Measurements from ENCODE around the gene GJA3.
A peak's percentile ranks its signal among the peaks of the same experiment; 100 is the strongest.
"Not testable (repeated sequence)": the region's sequence is repeated elsewhere in the genome, so short reads cannot be mapped to it uniquely, and the experiment has no call there.

Gene GJA3

DNA sequence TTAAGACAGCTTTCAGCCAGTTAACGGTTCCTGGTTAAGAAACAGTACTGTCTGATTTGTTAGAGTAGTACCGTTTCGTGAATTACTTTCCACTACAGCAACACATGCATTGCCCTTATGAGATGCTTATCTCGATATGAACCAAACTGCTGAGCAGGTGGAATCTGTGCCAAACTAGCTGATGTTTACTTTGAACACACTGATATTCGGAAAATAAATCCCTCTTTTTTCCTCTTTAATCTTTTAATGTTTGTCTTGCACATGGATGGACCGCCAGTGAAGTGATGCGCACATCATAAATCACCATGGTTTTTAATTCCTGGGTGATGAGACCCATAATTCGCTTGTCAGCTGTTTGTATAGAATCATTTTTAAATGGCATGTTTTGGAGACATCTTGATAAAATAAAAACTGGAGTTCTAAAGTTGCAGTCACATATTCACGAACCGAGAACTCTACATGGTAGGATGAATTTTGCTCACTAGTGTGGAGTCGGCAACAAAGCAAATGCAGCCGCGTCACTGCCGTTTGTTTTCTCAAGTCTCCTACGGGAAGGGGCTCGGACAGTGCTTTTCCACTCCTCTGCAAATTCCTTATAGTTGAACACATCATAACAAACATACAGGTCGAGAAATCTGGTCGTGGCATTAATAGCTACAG lies 1.1 kb downstream of the GJA3 start:
- H3K4me1 ChIP-seq, result no peaks in the 10 kb centered on the region
- H3K9me3 ChIP-seq, result no peaks in the 10 kb centered on the region
- no peak for DNase-seq
- H3K27me3 ChIP-seq, result peaks cover 88% of the 10 kb centered on the region
- H3K36me3 ChIP-seq, result no peaks in the 10 kb centered on the region
- H3K4me3 ChIP-seq (ENCODE audit: low read depth, low read length), result peak overlapping the region; percentile 35; the same call in 1 of the 2 replicates
- TF ChIP-seq, protein P1, sequence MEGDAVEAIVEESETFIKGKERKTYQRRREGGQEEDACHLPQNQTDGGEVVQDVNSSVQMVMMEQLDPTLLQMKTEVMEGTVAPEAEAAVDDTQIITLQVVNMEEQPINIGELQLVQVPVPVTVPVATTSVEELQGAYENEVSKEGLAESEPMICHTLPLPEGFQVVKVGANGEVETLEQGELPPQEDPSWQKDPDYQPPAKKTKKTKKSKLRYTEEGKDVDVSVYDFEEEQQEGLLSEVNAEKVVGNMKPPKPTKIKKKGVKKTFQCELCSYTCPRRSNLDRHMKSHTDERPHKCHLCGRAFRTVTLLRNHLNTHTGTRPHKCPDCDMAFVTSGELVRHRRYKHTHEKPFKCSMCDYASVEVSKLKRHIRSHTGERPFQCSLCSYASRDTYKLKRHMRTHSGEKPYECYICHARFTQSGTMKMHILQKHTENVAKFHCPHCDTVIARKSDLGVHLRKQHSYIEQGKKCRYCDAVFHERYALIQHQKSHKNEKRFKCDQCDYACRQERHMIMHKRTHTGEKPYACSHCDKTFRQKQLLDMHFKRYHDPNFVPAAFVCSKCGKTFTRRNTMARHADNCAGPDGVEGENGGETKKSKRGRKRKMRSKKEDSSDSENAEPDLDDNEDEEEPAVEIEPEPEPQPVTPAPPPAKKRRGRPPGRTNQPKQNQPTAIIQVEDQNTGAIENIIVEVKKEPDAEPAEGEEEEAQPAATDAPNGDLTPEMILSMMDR (IDR thresholded peaks at IDR 0.05; ENCODE audit: low read depth, low read length), result no peak

DNA sequence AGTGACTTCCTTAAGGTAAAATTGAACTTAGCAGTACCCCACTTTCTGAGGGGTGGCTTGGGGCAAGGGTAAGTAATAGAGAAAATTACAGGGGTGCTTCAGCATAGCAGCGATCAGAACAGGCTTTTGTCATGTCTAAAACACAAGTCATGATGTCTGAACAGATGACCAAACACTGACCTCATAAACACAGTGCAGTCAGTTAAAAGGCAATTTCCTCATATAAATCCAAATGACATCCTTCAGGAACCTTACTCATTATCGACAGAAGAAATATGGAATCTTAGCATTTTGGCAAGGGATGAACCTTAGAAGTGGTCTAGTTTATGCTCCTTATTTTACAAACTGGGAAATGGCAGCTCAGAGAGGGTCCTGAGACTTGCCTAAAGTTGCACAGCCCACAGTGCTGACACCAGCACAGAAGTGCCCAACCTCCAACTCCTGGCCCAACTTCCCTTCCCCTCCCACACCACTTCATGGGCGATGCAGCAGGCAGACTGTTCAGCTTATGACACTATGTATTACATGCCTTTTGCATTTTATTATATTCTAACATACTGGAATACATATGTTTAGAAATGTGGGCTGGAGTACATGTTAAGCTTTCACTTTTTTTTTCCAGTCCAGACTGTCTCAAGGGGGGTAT lies 3.6 kb downstream of the GJA3 start:
- DNase-seq, result no peak
- TF ChIP-seq, protein P1 (IDR thresholded peaks at IDR 0.05; ENCODE audit: low read depth, low read length), result no peak
- no peaks in the 10 kb centered on the region for H3K36me3 ChIP-seq
- no peaks in the 10 kb centered on the region for H3K9me3 ChIP-seq
- no peaks in the 10 kb centered on the region for H3K4me1 ChIP-seq
- no peak overlapping the region for H3K4me3 ChIP-seq (ENCODE audit: low read depth, low read length)
- H3K27me3 ChIP-seq, result peaks cover 84% of the 10 kb centered on the region

DNA sequence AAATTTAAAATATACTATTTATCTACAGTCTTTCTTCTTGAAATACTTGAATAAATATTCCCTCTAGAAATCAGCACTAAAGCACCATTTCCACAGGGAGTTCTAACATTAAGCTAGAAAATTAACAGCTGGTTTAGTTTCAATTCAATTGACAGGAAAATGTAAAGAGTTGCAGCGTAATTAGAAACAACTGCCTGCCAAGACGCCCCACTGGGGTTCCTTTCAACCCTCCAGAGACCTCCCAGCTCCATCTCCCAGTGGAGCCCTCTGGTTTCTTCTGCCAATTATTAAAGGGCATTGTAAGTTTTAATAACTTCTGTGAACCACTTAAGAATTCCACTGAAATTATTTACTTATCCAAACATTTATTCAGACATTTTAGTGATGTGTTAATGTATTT lies 4.2 kb downstream of the GJA3 start:
- no peaks in the 10 kb centered on the region for H3K9me3 ChIP-seq
- no peak overlapping the region for H3K4me3 ChIP-seq (ENCODE audit: low read depth, low read length)
- no peaks in the 10 kb centered on the region for H3K4me1 ChIP-seq
- H3K27me3 ChIP-seq, result peaks cover 83% of the 10 kb centered on the region
- no peak for DNase-seq
- H3K36me3 ChIP-seq, result no peaks in the 10 kb centered on the region
- TF ChIP-seq, protein P1 (IDR thresholded peaks at IDR 0.05; ENCODE audit: low read depth, low read length), result no peak

DNA sequence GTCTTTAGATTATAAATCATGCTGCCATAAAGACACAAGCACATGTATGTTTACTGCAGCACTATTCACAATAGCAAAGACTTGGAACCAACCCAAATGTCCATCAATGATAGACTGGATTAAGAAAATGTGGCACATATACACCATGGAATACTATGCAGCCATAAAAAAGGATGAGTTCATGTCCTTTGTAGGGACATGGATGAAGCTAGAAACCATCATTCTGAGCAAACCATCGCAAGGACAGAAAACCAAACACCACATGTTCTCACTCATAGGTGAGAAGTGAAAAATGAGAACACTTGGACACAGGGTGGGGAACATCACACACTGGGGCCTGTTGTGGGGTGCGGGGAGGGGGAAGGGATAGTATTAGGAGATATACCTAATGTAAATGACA lies 7.6 kb downstream of the GJA3 start:
- H3K27me3 ChIP-seq, result peaks cover 72% of the 10 kb centered on the region
- H3K9me3 ChIP-seq; DNase-seq; H3K4me1 ChIP-seq; H3K36me3 ChIP-seq; H3K4me3 ChIP-seq (ENCODE audit: low read depth, low read length): not testable (repeated sequence)

DNA sequence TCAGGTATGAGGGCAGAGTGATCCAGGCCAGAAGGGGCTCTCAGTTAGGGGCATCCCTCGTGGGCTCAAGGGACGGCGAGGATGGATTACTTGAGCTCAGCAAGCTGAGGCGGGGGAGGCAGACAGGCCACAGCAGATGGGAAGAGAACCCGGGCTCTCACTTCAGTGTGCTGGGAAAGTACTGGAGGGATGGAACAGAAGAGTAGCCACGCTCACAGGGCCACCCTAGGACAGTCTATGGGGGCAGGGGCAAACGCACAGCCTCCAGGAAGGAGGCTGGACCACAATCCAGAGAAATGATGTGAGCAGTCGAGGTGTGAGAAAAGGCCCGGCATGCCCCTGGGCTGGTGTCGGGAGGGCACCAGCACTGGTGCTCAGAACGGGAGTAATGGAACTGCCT lies 9.2 kb downstream of the GJA3 start:
- TF ChIP-seq, protein P1 (IDR thresholded peaks at IDR 0.05; ENCODE audit: low read depth, low read length), result no peak

DNA sequence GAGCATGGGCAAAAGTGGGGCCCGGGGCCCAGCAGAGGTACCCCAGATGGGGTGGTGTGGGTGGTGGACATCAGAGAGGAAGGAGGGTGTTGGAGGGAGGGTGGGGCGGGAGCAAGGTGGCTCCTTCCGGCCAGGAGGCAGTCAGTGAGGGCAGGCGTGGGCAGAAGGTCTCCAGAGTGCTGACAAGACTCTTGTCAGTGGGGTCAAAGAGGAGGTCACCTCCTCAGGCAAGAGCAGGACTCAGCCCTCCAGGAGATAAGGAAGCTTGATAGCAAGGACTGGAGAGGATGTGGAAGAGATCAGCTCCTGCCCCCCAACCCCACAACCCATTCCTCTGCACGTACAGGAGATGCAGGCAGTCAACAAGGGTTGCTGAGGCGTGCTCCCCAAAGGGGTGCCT lies 9.8 kb downstream of the GJA3 start:
- Histone ChIP-seq H3K27me3 (peaks cover 72% of the 10 kb centered on the region), H3K36me3 (no peaks in the 10 kb centered on the region), H3K4me3 (ENCODE audit: low read depth, low read length) (no peak overlapping the region), H3K4me1 (no peaks in the 10 kb centered on the region), H3K9me3 (no peaks in the 10 kb centered on the region)
- DNase-seq, result no peak
- TF ChIP-seq, protein P1 (IDR thresholded peaks at IDR 0.05; ENCODE audit: low read depth, low read length), result no peak

More for the DNA sequence above, 9.2 kb downstream of the GJA3 start:
- Histone ChIP-seq H3K9me3 (no peaks in the 10 kb centered on the region), H3K27me3 (peaks cover 72% of the 10 kb centered on the region), H3K36me3 (no peaks in the 10 kb centered on the region), H3K4me3 (ENCODE audit: low read depth, low read length) (no peak overlapping the region), H3K4me1 (no peaks in the 10 kb centered on the region)
- DNase-seq, result no peak

Measured in BE2C (cell line).